CD4-positive, CD25-positive, alpha-beta regulatory T cell (primary cell): ENCODE results near the gene KRT15. TPM values are rescaled to one million over a fixed set of nuclear protein-coding genes. Genes with fewer than 3 reads are reported as not detected.
A peak's percentile ranks its signal among the peaks of the same experiment; 100 is the strongest.

Experiments used
- ATAC-seq, 2 donors: fragments of 150-1000 bp; cut with Tn5 transposase; one replicate each; pipeline ENCODE4 v1.10.0; 2021; ENCODE audit warnings: low read depth in 2 of 2, moderate number of reproducible peaks in 2 of 2, moderate library complexity in 1 of 2
- DNase-seq, 3 donors: peaks; one replicate each; pipeline versions ENCODE4 v3.0.0 to v3.0.0-alpha.2; 2012 to 2022; ENCODE audit warnings: mixed read lengths in 1 of 3
- H3K27ac ChIP-seq: one replicate; pipeline ENCODE4 v1.7.0; 2013; ENCODE audit warnings: mild to moderate bottlenecking, low read length; ENCODE audit not compliant: insufficient read depth, poor library complexity, severe bottlenecking
- H3K27me3 ChIP-seq: one replicate; pipeline ENCODE4 v1.7.0; 2013; ENCODE audit warnings: low read length; ENCODE audit not compliant: control insufficient read depth, insufficient read depth
- H3K36me3 ChIP-seq: one replicate; pipeline ENCODE4 v1.7.0; 2013; ENCODE audit warnings: mild to moderate bottlenecking, low read length, moderate library complexity; ENCODE audit not compliant: control insufficient read depth, insufficient read depth
- H3K4me1 ChIP-seq: 2 replicates; pipeline ENCODE4 v1.7.0; 2013; ENCODE audit warnings: mild to moderate bottlenecking, low read length; ENCODE audit not compliant: insufficient read depth, control insufficient read depth, poor library complexity, severe bottlenecking
- H3K4me3 ChIP-seq: one replicate; pipeline ENCODE4 v1.7.0; 2013; ENCODE audit warnings: low read depth, mild to moderate bottlenecking, low read length, moderate library complexity
- H3K9me3 ChIP-seq, 2 experiments: 1 replicate in 1 of 2; 2 replicates in 1 of 2; pipeline ENCODE4 v1.7.0; 2013; ENCODE audit warnings: low read length in 2 of 2, mild to moderate bottlenecking in 1 of 2, moderate library complexity in 1 of 2; ENCODE audit not compliant: control insufficient read depth in 2 of 2
- H3K27ac Mint-ChIP-seq, 3 donors: one replicate each; pipeline ENCODE4 v1.8.0; 2020 to 2022; ENCODE audit warnings: mild to moderate bottlenecking in 3 of 3, mixed read lengths in 3 of 3, moderate library complexity in 2 of 3
- H3K27me3 Mint-ChIP-seq: one replicate; pipeline ENCODE4 v1.8.0; 2022; ENCODE audit warnings: mild to moderate bottlenecking, mixed read lengths
- H3K36me3 Mint-ChIP-seq: one replicate; pipeline ENCODE4 v1.8.0; 2020; ENCODE audit warnings: mixed read lengths
- H3K4me1 Mint-ChIP-seq, 4 donors: one replicate each; pipeline ENCODE4 v1.8.0; 2020 to 2022; ENCODE audit warnings: mixed read lengths in 4 of 4, mild to moderate bottlenecking in 1 of 4
- H3K4me3 Mint-ChIP-seq, 4 donors: one replicate each; pipeline ENCODE4 v1.8.0; 2020 to 2022; ENCODE audit warnings: mild to moderate bottlenecking in 4 of 4, mixed read lengths in 4 of 4, moderate library complexity in 3 of 4
- H3K9me3 Mint-ChIP-seq, 7 donors: one replicate each; pipeline ENCODE4 v1.8.0; 2020 to 2022; ENCODE audit warnings: mixed read lengths in 7 of 7, mild to moderate bottlenecking in 3 of 7, moderate library complexity in 2 of 7
- polyA plus RNA-seq, 4 donors: library from polyadenylated mRNA; unstranded; fragments of 300-500 nt; fragmentation: Illumina TruSeq; gene quantifications; one replicate each; pipeline ENCODE4 v1.2.3, GENCODE V29; 2021
- total RNA-seq: library from RNA; stranded (reverse); gene quantifications from one replicate; pipeline ENCODE4 v1.2.3, GENCODE V29; 2022

KRT15 gene
- total and polyA plus RNA-seq, 5 donors from 2014 or later: not detected

DNA sequence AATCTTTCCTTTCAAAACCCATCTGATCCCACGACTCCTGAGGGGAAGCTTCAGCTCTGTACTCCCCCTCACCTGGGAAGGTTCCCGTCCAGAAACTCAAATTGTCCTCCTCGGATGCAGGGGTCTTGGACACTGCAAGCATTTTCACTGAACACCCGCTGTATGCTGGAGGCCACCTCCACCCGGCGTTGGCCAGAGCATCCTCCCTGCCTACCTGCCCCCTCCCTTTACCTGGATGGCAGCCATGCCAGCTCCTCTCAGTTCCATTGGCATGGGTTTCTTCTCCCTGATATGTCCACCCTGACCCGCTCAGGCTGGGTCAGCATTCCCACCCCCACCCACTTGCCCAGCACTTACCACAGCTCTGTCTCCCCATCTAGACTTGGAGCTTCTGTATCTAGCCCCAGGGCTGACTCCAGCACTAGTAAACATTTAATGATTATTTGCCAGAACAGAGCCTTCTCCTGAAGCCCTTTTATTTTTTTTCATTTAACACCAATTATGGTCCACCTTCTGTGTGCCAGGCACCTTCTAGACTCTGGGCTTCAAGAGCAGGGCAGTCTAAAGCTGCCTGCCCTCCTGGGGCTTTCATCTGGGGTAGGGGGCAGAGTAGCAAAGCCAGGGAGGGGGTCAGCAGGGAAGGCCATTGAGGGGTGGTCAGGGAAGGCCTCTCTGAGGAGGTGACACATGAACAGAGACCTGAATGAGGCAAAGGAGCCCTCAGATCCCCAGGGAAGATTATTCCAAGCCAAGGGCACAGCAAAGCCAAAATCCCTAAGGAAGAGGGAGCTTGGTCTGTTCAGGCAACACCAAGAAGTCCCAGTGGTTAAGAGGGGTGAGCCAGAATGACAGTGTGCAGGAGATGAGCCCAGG is 18.3 kb upstream of the KRT15 start:
- H3K4me3 Mint-ChIP-seq: peak overlapping the region in 1 of 4 donors; percentile 12
- DNase-seq (no peak), ATAC-seq (no peak)
- H3K9me3 Mint-ChIP-seq: no peaks in the 10 kb centered on the region
- no peak overlapping the region for H3K27ac Mint-ChIP-seq
- H3K27me3 ChIP-seq: peaks cover 7% of the 10 kb centered on the region
- H3K4me1 ChIP-seq: no peaks in the 10 kb centered on the region
- no peaks in the 10 kb centered on the region for H3K36me3 Mint-ChIP-seq
- no peaks in the 10 kb centered on the region for H3K36me3 ChIP-seq
- H3K9me3 ChIP-seq: no peaks in the 10 kb centered on the region
- peaks cover 19% of the 10 kb centered on the region for H3K27me3 Mint-ChIP-seq
- H3K4me1 Mint-ChIP-seq: no peaks in the 10 kb centered on the region
- no peak overlapping the region for H3K27ac ChIP-seq
- H3K4me3 ChIP-seq: no peak overlapping the region

- DNase-seq (no peak), ATAC-seq (no peak)
- H3K36me3 ChIP-seq: no peaks in the 10 kb centered on the region
- H3K9me3 ChIP-seq: no peaks in the 10 kb centered on the region
- peaks cover 16% of the 10 kb centered on the region for H3K27me3 ChIP-seq
- no peaks in the 10 kb centered on the region for H3K4me1 ChIP-seq
- Mint-ChIP-seq H3K36me3 (no peaks in the 10 kb centered on the region), H3K4me3 (no peak overlapping the region), H3K27ac (no peak overlapping the region), H3K27me3 (peaks cover 24% of the 10 kb centered on the region), H3K9me3 (no peaks in the 10 kb centered on the region), H3K4me1 (no peaks in the 10 kb centered on the region)
- H3K4me3 ChIP-seq: no peak overlapping the region
- no peak overlapping the region for H3K27ac ChIP-seq
Observed at GRCh38 chr17:41535764-41536481, 17.2 kb upstream of the KRT15 start.

DNA sequence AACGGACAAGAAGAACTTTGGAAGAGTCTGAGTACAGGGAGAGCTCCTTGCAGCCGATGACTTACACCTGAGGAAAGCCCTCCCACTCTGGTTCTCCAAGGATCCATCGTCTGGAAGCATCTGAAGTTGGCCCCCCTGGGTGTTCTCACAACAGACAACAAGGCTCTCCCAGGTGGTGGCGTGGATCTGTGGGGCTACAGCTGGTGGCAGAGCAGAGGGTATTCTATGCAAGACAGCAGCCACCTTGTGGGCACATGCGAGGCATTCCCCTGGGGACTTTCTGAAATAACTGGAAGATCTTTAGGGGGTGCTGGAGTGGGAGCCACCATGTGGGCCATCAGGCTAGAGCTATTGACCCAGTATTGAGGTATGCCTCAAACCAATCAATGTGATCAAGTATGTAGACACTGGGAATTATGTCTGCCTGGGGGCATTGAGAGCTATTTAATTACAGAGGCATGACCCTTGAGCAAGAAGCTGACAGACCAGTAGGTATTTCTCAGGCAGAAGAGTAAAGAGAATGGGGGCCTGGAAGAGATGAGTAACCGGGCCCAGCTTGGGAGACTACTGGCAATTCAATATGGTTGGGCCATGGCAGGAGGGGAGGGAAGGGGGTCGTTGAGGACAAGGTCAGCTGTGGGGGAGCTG is 16.3 kb upstream of the KRT15 start:
- DNase-seq: no peak
- H3K36me3 Mint-ChIP-seq: no peaks in the 10 kb centered on the region
- Histone ChIP-seq H3K4me1 (no peaks in the 10 kb centered on the region), H3K27me3 (peaks cover 16% of the 10 kb centered on the region), H3K4me3 (no peak overlapping the region), H3K9me3 (no peaks in the 10 kb centered on the region), H3K27ac (no peak overlapping the region), H3K36me3 (no peaks in the 10 kb centered on the region)
- no peak overlapping the region for H3K27ac Mint-ChIP-seq
- peaks cover 32% of the 10 kb centered on the region for H3K27me3 Mint-ChIP-seq
- no peaks in the 10 kb centered on the region for H3K4me1 Mint-ChIP-seq
- H3K4me3 Mint-ChIP-seq: no peak overlapping the region
- no peaks in the 10 kb centered on the region for H3K9me3 Mint-ChIP-seq
- ATAC-seq: no peak

DNA sequence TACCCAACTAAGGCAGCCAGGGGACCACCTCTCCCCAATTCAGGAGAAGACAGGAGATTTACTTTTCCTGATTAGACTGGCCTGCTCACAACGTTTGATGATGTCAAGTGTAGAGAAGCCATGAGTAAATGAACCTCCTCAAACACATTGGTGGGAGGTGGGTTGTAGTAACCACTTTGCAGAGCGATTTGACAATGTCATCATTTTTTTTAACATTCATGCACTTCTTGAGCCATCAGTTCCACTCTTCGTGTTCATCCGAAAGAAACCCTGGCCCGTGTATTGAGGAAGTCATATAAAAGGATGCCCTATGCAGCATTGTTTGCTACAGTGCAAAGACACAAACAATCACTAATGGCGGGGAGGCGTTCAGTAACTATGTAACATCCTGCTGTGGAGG is 14.9 kb upstream of the KRT15 start:
- Mint-ChIP-seq H3K4me1 (peaks cover 0 to 9% (median 3%) of the 10 kb centered on the region in 4 donors), H3K9me3 (peaks cover 0 to 2% (median 0%) of the 10 kb centered on the region in 7 donors), H3K4me3 (no peak overlapping the region), H3K36me3 (no peaks in the 10 kb centered on the region), H3K27me3 (peaks cover 45% of the 10 kb centered on the region), H3K27ac (no peak overlapping the region)
- no peak for ATAC-seq
- no peak for DNase-seq
- no peaks in the 10 kb centered on the region for H3K36me3 ChIP-seq
- no peaks in the 10 kb centered on the region for H3K4me1 ChIP-seq
- peaks cover 20% of the 10 kb centered on the region for H3K27me3 ChIP-seq
- H3K27ac ChIP-seq: no peak overlapping the region
- H3K4me3 ChIP-seq: no peak overlapping the region
- H3K9me3 ChIP-seq: no peaks in the 10 kb centered on the region

DNA sequence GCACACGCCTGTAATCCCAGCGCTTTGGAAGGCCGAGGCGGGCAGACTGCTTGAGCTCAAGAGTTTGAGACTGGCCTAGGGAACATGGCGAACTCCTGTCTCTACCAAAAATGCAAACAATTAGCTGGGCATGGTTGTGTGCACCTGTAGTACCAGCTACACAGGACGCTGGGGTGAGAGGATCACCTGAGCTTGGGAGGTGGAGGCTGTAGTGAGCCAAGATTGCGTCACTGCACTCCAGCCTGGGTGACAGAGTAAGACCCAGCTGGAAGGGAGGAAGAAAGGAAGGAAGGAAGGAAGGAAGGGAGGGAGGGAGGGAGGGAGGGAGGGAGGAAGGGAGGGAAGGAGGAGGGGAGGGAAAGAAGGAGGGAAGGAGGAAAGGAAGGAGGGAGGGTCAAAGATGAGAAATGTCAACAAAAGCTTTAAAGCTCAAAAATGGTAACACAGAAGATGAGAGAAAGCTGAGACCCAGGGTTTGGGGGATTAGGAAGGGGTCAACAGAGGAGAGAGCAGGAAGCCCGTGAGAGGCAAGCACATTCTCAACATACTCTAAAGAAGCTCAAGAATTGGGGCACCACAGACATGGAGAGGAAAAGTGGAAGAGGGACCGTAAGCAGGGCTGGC is 14.4 kb upstream of the KRT15 start:
- peaks cover 48% of the 10 kb centered on the region for H3K27me3 Mint-ChIP-seq
- peaks cover 0 to 12% (median 3%) of the 10 kb centered on the region in 4 donors for H3K4me1 Mint-ChIP-seq
- no peak overlapping the region for H3K4me3 Mint-ChIP-seq
- no peaks in the 10 kb centered on the region for H3K36me3 Mint-ChIP-seq
- Histone ChIP-seq H3K4me3 (no peak overlapping the region), H3K36me3 (no peaks in the 10 kb centered on the region), H3K9me3 (no peaks in the 10 kb centered on the region), H3K4me1 (peaks cover 2% of the 10 kb centered on the region), H3K27ac (no peak overlapping the region), H3K27me3 (peaks cover 20% of the 10 kb centered on the region)
- ATAC-seq: no peak
- no peak for DNase-seq
- no peak overlapping the region for H3K27ac Mint-ChIP-seq
- peaks cover 0 to 2% (median 0%) of the 10 kb centered on the region in 7 donors for H3K9me3 Mint-ChIP-seq

DNA sequence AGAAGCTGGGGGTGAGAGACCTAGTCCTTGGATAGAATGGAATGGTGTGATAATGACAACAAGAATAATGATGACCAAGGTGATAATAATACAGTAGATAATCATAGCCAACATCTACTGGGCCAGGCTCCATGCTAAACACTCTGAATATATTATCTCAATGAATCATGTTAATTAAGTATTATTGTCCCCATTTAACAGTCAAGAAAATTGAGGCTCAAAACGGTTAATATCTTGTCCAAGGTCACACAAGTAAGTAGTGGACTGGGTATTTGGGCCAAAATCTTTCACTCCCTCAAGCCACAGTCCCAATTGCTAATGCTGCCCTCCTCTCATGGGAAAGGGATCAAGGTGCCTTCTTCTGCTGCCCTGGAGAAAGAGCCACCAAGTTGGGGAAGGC is 13.3 kb upstream of the KRT15 start:
- Mint-ChIP-seq H3K27me3 (peaks cover 46% of the 10 kb centered on the region), H3K4me3 (no peak overlapping the region), H3K27ac (no peak overlapping the region), H3K4me1 (peaks cover 0 to 18% (median 3%) of the 10 kb centered on the region in 4 donors), H3K9me3 (peaks cover 0 to 2% (median 0%) of the 10 kb centered on the region in 7 donors), H3K36me3 (no peaks in the 10 kb centered on the region)
- DNase-seq (no peak), ATAC-seq (no peak)
- Histone ChIP-seq H3K4me3 (no peak overlapping the region), H3K4me1 (peaks cover 8% of the 10 kb centered on the region), H3K9me3 (no peaks in the 10 kb centered on the region), H3K27me3 (peaks cover 20% of the 10 kb centered on the region), H3K27ac (no peak overlapping the region), H3K36me3 (no peaks in the 10 kb centered on the region)
